GM23248 (cell line): ENCODE measurements around the gene OXGR1.

Source experiments
- EZH2 ChIP-seq: fragments of 200-600 bp; sonication (generic); IDR thresholded peaks from 2 replicates; pipeline ENCODE4 v1.6.1; 2018; ENCODE audit warnings: antibody characterized with exemption, mild to moderate bottlenecking; ENCODE audit not compliant: insufficient read depth, poor library complexity, severe bottlenecking
- EZH2phosphoT487 ChIP-seq: fragments of 200-600 bp; sonication (generic); IDR thresholded peaks from 2 replicates; pipeline ENCODE4 v1.6.1; 2018; ENCODE audit warnings: antibody characterized with exemption, moderate library complexity, mild to moderate bottlenecking, low read depth; ENCODE audit not compliant: insufficient read depth

- TF ChIP-seq EZH2 (no peak), EZH2phosphoT487 (no peak)
Observed at GRCh38 chr13:96946709-96947311, 47.5 kb downstream of the OXGR1 start.
